Gastroesophageal sphincter (tissue), 4 donors: ENCODE measurements around the gene SMG6. TPM values are rescaled to one million over a fixed set of nuclear protein-coding genes. Genes with fewer than 3 reads are reported as not detected.

ENCODE experiments used
- ATAC-seq: fragments of 150-250 bp; one replicate; pipeline ENCODE4 v1.9.1; 2016; ENCODE audit warnings: mild to moderate bottlenecking, moderate library complexity
- H3K27ac ChIP-seq, 4 donors: fragments of 200-600 bp; sonication (generic) in 3 of 4; 1 replicate in 3 of 4; 2 replicates in 1 of 4; pipeline ENCODE4 v1.5.1; 2016 to 2019
- H3K27me3 ChIP-seq: fragments of 200-600 bp; sonication (generic); one replicate; pipeline ENCODE4 v1.5.1; 2019
- H3K36me3 ChIP-seq, 2 donors: fragments of 200-600 bp; sonication (generic); one replicate each; pipeline ENCODE4 v1.5.1; 2019; ENCODE audit warnings: control low read depth in 1 of 2
- H3K4me1 ChIP-seq, 3 donors: fragments of 200-600 bp; sonication (generic); 1 replicate in 2 of 3; 2 replicates in 1 of 3; pipeline ENCODE4 v1.5.1; 2016 to 2019; ENCODE audit warnings: control low read depth in 2 of 3
- H3K4me3 ChIP-seq, 2 donors: fragments of 200-600 bp; sonication (generic); one replicate each; pipeline ENCODE4 v1.5.1; 2019; ENCODE audit warnings: mild to moderate bottlenecking in 1 of 2, moderate library complexity in 1 of 2
- H3K9me3 ChIP-seq, 3 donors: fragments of 200-600 bp; sonication (generic); one replicate each; pipeline ENCODE4 v1.5.1; 2017 to 2019; ENCODE audit warnings: control low read depth in 2 of 3
- CTCF ChIP-seq, 4 experiments: fragments of 200-600 bp in 2 of 4; fragments of 450-650 bp in 2 of 4; sonication (generic) in 1 of 4; IDR thresholded peaks; one replicate each; pipeline ENCODE4 v1.5.1; 2017 to 2019; ENCODE audit warnings: antibody characterized with exemption in 4 of 4, mild to moderate bottlenecking in 2 of 4, moderate library complexity in 2 of 4
- EP300 ChIP-seq: sonication (generic); formaldehyde crosslinking; IDR thresholded peaks from one replicate; pipeline ENCODE4 v1.6.1; 2017; ENCODE audit warnings: antibody characterized with exemption, mild to moderate bottlenecking
- POLR2A ChIP-seq, 2 donors: fragments of 450-650 bp; IDR thresholded peaks; one replicate each; pipeline ENCODE4 v1.6.1; 2017; ENCODE audit warnings: antibody characterized with exemption in 2 of 2, mild to moderate bottlenecking in 2 of 2, moderate library complexity in 1 of 2
- POLR2AphosphoS5 ChIP-seq: sonication (generic); formaldehyde crosslinking; IDR thresholded peaks from one replicate; pipeline ENCODE4 v1.6.1; 2017; ENCODE audit warnings: antibody characterized with exemption
- WGBS, 2 donors: methylation state at CpG; one replicate each; pipeline ENCODE4 v1.1.5; 2018; ENCODE audit warnings: low coverage in 1 of 2; 5-methylcytosine and 5-hydroxymethylcytosine counted together
- total RNA-seq, 4 donors: library from RNA; depleted of rRNA; stranded (reverse); fragments of >200 nt; gene quantifications; one replicate each; pipeline ENCODE4 v1.1.0, GENCODE V29; 2016

Gene SMG6
- total RNA-seq, 4 donors from 2014 or later: 27.2 to 75.5 (median 43.9) TPM

- ATAC-seq: no peak
- WGBS, 2 donors: 88 to 93% methylated on average over 10 of the region's 12 CpGs
Observed at GRCh38 chr17:2299136-2299535, 4.4 kb downstream of the SMG6 start.

GRCh38 chr17:2297023-2297422 is 6.6 kb downstream of the SMG6 start:
- peaks cover 0 to 86% of the 10 kb centered on the region in 2 donors for H3K36me3 ChIP-seq
- ATAC-seq: no peak
- TF ChIP-seq CTCF (IDR thresholded peaks at IDR 0.05): no peak
- no peak for TF ChIP-seq POLR2AphosphoS5
- no peak for TF ChIP-seq EP300
- TF ChIP-seq POLR2A (IDR thresholded peaks at IDR 0.05): no peak
- H3K4me3 ChIP-seq: no peak overlapping the region
- WGBS, 2 donors: 80 to 88% methylated on average over 5 of the region's 5 CpGs
- H3K27ac ChIP-seq: no peak overlapping the region
- H3K27me3 ChIP-seq: no peaks in the 10 kb centered on the region
- no peaks in the 10 kb centered on the region for H3K9me3 ChIP-seq
- H3K4me1 ChIP-seq: peaks cover 0 to 56% (median 3%) of the 10 kb centered on the region in 3 donors

More at GRCh38 chr17:2299136-2299535, 4.4 kb downstream of the SMG6 start:
- Histone ChIP-seq H3K27me3 (no peaks in the 10 kb centered on the region), H3K4me1 (peaks cover 0 to 66% (median 8%) of the 10 kb centered on the region in 3 donors), H3K9me3 (no peaks in the 10 kb centered on the region), H3K4me3 (no peak overlapping the region), H3K36me3 (peaks cover 0 to 65% of the 10 kb centered on the region in 2 donors), H3K27ac (no peak overlapping the region)
- no peak for TF ChIP-seq POLR2AphosphoS5
- TF ChIP-seq CTCF (IDR thresholded peaks at IDR 0.05): no peak
- no peak for TF ChIP-seq EP300
- no peak for TF ChIP-seq POLR2A (IDR thresholded peaks at IDR 0.05)

- TF ChIP-seq POLR2A (IDR thresholded peaks at IDR 0.05): no peak
- no peak for ATAC-seq
- WGBS, 2 donors: 67 to 91% methylated on average over 1 of the region's 1 CpG
- Histone ChIP-seq H3K4me1 (peaks cover 0 to 41% (median 0%) of the 10 kb centered on the region in 3 donors), H3K4me3 (no peak overlapping the region), H3K27me3 (no peaks in the 10 kb centered on the region), H3K36me3 (peaks cover 0 to 98% of the 10 kb centered on the region in 2 donors), H3K27ac (no peak overlapping the region), H3K9me3 (no peaks in the 10 kb centered on the region)
Observed at GRCh38 chr17:2295575-2295974, 8.0 kb downstream of the SMG6 start.

- TF ChIP-seq POLR2AphosphoS5: no peak
- no peak for TF ChIP-seq EP300
- TF ChIP-seq POLR2A (IDR thresholded peaks at IDR 0.05): no peak
- no peak for TF ChIP-seq CTCF (IDR thresholded peaks at IDR 0.05)
- Histone ChIP-seq H3K9me3 (no peaks in the 10 kb centered on the region), H3K27me3 (no peaks in the 10 kb centered on the region), H3K27ac (no peak overlapping the region), H3K4me1 (peaks cover 0 to 19% (median 0%) of the 10 kb centered on the region in 3 donors), H3K4me3 (no peak overlapping the region), H3K36me3 (peaks cover 0 to 100% of the 10 kb centered on the region in 2 donors)
- 69 to 100% methylated on average over 1 to 2 of the region's 2 CpGs for WGBS, 2 donors
- no peak for ATAC-seq
Observed at GRCh38 chr17:2292100-2292499, 11.5 kb downstream of the SMG6 start.

GRCh38 chr17:2289878-2290478 is 13.6 kb downstream of the SMG6 start:
- no peak overlapping the region for H3K27ac ChIP-seq
- H3K36me3 ChIP-seq: peaks cover 0 to 97% of the 10 kb centered on the region in 2 donors
- H3K4me1 ChIP-seq: peaks cover 0 to 4% (median 0%) of the 10 kb centered on the region in 3 donors
- no peaks in the 10 kb centered on the region for H3K9me3 ChIP-seq
- 77 to 94% methylated on average over 3 to 5 of the region's 5 CpGs for WGBS, 2 donors
- H3K27me3 ChIP-seq: no peaks in the 10 kb centered on the region
- TF ChIP-seq CTCF (IDR thresholded peaks at IDR 0.05) (no peak), EP300 (no peak), POLR2A (IDR thresholded peaks at IDR 0.05) (no peak), POLR2AphosphoS5 (no peak)
- no peak overlapping the region for H3K4me3 ChIP-seq
- ATAC-seq: no peak
